Activated CD4-positive, alpha-beta T cell treated with anti-CD3 and anti-CD28 coated beads for 48 hours (primary cell): ENCODE data around the gene HCRTR1.

Experiments
- DNase-seq: peaks from one replicate; pipeline ENCODE4 v3.0.0-alpha.2; 2020

HCRTR1 gene

DNA sequence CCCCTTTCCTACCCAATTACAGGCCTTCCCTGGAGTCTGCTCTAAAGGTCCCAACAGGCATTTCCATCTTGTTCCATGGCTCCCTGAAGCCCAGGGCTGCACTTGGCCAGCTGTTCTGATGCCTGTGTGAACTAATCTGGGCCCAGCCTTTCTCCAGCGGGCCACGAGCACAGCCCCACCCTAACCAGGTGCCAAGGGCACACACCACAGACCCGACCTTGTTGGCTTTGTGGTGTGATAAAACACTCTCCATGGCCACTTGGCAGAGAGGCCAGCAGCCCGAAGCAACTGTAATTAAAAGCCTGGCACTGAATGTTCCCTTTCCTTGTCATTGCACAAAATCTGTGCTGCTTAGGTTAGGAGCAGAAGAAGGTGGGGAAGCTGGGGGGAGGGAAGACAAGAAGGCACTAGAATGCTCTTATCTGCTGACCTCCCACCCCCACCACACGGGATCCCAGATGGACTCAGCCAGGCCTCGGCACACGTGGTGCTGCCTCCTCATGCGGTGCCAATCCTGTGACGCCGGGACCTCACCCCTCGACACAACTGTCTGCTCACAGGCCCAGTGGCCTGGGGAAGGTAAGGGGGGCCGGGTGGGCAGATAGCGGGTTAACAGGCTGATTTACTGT is 9.9 kb downstream of the HCRTR1 start:
- no peak for DNase-seq

DNA sequence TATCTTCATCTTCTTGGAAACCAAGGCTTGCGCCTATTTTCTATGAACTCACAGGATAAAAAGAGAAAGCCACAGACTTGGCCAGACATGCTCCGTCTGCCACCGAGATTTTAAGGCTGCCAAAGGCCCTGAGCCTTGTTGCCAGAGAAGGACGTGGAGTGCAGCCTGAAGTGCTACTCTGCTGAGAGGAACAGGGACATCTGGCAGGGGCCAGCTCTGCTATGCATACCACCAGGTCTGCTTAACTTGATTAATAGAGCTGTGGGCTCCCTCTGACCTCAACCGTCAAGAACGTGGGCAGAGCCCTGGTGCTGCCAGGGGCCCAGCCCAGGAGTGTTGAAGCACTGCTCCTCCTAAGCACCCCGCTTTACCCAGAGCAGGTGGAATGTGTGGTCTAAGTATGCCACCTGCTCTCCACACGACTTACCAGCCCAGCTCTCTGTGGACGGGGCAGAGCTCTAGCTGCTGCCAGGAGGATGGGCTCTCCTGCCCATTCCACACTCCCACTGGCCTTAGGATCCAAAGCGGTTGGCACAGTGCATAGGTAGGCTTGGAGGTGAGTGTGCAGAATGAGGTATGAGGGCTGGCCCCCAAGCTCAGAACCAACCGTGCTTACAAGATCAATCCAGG is 10.6 kb downstream of the HCRTR1 start:
- DNase-seq = no peak

DNA sequence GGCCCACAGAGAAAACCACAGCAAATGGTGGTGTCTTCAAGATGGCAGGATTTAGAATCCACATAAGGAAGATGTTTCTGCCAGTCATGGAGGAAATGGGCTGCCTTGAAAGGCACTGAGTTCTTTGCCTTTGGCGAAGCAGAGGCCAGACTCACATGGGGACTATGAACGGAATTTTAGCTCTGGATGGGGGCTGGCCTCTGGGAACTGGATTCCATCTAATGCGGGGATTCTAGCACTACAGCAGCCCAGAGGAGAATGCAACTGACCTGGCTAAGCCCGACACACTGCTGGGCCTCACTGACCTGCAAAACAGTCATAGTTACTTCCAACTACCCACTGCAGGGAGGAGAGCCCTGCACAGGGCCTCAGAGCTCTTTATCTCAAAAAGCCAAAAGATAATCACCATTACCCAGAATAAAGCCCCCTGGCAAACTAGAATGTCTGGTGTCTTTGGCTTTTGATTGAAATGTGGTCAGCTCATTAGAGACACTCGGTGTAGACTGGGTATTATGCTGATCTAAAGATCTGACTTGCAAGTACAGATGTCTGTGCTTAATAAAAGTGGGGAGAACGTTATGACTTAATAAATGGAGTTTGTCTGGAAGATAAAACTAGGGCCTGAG is 11.6 kb downstream of the HCRTR1 start:
- no peak for DNase-seq

DNA sequence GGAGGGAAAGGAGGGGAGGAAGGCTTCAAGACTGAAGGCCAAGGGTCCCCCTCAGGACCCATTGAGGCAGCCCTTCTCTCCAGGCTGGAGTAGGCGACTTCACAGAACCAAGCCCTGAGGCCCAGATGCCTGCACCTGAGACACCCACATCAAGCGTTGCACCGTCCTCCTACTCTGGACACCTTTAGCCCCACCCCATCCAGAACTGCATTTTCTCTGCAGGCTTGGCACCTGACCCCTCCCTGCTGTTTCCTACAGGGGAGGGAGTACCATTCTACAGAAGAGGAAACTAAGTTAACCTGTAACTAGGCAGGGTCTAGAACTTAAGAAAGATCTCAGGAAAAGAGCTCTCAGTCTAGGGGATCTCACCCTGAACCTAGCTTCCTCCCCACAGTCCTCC is 15.2 kb downstream of the HCRTR1 start:
- no peak for DNase-seq

DNA sequence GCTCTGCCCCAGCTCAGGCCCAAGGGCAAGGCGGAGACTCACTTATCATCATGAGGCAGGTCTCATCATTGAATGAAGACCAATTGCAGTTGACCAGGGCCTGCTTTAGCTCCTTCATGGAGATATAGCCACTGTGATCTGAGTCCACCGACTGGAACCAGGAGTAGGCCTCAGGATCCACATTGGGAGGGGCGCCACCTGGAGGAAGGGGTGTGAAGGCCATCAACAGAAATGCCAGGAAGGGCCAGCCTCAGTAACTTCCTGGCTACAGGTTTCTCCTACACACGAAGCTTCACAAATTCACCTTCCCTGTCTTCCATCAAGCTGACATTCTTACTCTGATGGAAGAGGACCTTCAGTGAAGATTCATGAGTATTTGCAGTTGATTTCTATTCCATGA is 15.6 kb downstream of the HCRTR1 start:
- DNase-seq = peak; percentile 61

DNA sequence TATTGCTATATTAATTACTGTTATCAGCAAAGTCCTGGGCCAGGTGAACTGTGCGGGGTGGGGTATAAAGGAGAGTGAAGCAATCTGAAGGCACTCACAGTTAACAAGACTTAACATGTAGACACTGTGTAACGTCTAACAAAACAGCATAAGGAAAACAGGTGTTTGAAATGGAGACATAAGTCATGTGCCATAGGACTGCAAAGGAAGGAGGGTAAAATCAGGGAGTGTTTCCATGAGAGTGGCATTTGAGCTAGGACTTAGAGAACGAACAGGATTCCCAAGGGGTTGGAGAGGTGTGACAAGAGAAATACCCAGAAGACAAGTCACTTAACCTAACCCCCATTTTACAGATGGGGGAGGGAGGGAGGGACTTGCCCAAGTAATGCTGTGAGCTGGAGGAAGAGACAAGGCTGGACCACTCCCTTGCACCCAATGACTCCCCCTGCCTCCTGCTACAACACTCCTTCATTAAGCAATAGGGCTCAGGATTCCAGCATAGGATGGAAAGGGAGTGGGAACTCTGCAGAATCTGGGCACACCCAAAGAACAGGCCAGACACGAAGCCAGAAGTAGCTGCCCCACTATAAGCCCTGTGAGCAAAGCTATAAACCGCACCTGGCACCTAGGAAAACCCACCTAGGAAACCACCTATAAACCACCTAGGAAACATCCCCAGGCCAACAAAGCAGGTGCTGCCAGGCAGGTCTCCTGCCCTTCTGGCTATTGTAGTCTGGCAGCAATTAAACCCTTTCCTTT is 20.6 kb downstream of the HCRTR1 start:
- DNase-seq = no peak

DNA sequence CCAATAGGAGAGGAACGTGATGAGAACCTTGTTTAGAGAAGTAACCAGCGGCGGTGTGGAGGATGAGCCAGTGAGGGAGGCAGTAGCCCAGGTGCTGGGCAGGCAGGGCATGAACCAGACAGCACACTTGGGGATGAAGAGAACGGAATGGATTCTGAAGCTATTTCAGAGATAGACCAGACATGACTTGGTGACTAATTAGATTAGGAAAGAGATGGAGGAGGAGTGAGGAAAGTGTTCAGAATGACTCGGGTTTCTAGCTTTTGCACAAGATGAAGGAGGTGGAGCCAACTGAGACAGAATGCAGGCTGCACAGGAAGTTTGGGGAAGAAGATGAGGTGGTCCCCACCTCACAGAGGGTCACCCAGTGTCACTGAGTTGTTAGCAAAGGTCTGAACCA is 22.1 kb downstream of the HCRTR1 start:
- DNase-seq = no peak

DNA sequence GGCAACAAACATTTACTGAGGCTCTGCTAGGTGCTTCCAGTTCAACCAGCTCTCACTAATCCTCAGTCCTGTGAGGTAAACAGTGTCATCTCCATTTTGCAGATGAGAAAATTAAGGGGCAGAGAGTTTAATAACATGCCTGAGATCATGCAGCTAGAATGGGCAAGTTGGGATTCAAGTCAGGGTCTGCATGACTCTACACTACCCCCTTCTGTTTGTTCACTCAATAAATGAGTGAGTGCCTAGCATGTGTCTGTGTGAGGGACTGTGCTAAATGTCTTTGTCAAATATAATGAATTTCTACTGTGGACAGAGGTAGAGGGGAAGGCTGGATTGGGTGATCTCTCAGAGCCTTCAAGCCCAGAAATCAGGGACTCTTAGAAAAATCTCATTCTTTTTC is 22.7 kb downstream of the HCRTR1 start:
- DNase-seq = no peak

DNA sequence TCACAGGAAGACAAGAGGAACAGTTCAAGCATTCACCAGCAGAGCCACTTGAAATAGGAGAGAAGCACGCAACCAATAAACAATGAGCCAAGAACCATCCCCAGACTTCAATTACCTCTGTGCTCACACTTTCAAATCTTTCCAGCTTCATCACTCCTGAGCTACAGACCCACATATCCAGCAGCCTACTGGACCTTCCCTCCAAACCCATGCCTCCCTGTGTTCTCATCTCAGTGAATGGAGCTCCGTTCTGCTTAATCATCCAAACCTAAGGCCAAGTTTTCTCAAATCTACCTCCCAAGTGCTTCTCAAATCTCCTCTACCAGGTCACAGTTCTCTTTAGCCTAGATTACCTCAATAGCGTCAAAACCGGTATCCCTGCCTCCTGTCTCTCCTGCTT is 23.5 kb downstream of the HCRTR1 start:
- DNase-seq = no peak

DNA sequence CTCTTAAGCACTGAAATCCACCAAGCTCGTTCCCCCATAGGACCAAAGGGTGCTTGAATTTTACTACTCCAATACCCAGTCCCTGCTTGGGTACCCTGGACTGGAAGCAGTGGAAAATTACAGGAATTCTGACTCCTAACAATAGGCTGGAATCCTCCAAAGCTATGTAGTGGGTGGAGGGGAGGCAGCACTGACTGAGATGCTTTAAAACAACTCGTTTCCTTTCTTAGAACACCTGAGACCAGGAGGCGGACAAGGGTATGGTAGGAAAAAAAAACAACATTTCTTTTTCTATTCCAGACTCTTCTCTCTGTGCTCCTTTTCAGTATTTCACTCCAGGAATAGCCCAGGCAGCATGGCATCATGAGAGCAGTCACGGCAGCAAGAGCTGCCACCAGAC is 24.9 kb downstream of the HCRTR1 start:
- no peak for DNase-seq

DNA sequence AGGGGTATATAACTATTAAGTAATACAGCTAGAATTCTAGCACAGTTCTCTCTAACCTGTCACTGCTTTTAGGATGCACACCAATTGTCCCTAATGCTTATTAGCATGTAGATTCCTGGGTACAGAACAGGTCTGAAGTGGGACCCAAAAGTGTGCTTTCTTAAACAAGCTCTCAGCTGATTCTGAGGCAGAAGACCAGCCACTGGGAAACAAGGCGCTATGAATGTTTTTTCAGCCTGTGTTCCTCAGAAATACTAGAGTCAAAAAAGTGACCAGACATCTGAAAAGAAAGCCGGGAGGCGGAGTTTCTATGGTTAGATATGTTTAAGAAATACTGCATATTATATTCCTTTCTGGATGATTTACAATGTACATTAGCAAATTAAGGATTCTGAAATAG is 25.4 kb downstream of the HCRTR1 start:
- no peak for DNase-seq

DNA sequence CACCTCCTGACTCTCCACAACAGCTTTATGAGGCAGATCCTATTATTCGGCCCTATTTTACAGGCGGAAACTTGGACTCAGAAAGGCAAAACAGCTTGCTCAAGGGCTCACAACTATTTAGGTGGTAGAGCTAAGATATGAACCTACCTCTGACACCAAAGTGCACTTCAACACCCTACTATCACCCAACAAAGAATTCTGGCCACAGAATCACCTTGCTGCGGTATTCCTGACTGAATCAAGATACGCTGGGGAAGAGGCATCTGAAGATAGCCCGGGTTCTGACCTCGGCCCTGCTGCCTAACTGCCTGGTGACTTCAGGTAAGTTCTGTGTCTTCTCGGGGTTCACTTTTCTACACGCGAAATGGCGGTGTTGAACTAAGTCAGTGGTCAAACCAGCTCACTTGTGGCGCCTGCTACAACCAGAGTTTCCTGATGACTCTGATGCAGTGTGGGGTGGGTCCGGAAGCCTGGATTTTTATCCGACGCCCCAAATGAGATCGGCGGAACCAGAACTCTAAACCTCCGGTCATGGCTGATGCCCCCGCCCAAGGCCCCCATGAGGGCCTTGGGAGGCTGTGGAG is 26.6 kb downstream of the HCRTR1 start:
- DNase-seq = no peak

DNA sequence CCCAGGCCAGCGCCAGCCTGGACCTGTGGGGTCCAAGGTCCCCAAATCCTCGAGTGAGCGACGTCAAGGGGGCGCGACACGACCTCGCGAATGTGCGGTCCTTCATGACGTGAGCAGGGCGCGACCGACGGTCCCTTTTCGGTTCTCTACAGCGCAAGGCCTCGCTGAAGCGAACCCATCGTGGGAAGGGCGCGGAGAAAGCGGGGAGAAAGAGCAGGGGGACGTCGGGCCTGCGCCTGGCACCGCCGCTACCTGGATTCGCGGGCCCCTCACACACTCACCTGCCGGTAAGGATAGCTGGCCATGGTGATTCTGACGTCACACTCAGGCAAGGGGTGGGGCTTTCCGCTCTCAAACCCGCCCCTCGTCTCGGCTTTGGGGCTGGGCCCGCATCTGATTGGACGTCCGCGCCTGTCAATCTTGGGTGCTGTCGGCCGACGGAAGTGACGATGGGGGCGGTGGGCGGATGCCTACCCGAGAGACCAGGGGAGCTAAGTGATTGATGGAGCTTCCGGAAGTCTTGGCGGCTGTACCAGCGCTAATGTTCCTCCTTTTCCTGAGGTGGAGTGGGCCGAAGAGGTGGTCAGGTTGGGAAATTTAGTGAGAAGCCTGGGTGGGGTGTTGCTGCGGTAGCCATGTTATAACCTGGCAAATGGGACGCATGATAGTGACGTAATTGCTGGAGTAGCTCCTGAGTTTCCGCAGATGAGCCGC is 27.2 kb downstream of the HCRTR1 start, which contains the start of gene PEF1:
PEF1 (minus strand) TSS at position 317 of the 714 bp plus-strand sequence; CDS start at position 305, 12 bp downstream.
- DNase-seq = peak; percentile 100

DNA sequence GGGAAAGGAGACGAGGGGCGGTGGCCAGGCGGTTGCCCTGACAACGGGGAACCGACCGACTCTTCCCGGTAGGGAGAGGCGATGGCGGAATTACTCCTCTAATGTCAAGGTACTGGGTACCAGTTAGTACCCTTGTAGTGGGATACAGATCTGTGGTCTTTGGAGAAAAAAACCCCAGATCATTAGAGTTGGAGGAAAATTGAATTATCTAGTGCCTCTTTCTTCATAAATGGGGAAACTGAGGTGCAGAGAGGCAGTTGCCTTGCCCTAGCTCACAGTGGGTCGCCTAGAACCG is 27.7 kb downstream of the HCRTR1 start:
- DNase-seq = no peak

DNA sequence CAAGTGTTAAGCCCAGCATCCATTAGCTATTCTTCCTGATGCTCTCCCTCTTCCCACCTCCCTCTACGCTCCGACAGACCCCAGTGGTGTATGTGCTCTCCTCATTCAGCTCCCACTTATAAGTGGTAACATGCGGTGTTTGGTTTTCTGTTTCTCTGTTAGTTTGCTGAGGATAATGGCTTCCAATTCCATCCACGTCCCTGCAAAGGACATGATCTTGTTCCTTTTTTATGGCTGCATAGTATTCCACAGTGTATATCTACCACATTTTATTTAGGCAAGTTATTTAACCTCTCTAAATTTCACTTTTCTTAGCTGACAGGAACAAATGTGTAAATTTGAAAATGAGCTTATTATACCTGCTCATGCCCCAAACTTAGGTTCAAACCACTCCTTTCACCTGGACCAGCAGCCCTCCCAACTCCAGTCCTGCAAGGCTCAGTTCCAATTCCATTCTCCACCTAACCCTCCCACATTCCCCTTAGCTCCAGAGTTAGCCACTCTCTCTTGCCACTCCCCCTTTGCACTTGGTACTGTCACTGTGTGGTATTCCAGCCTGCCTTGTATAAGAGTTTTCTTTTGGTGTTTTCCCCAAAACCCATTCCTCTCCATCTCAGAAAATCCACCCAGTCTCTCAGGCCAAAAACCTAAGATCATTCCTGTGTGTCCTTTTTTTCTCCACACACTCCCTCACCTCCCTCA is 28.9 kb downstream of the HCRTR1 start:
- no peak for DNase-seq

DNA sequence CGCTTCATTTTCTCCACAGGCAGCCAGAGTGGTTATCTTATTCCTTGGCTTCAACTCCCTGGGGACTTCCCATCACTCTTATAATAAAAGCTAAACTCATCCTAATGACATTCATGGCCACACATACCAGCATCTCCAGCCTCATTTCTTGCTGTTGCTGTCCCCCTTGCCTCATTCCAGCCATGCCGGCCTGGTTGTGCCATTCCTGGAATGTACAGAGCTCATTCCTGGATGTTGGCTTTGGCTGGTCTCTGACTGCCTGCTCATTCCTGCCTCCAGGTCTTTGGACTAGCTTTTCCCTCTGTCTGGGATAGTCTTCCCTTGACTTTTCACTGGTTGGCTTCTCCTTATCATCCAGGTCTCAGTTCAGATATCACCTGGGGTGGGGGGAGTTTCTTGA is 29.6 kb downstream of the HCRTR1 start:
- DNase-seq = no peak

DNA sequence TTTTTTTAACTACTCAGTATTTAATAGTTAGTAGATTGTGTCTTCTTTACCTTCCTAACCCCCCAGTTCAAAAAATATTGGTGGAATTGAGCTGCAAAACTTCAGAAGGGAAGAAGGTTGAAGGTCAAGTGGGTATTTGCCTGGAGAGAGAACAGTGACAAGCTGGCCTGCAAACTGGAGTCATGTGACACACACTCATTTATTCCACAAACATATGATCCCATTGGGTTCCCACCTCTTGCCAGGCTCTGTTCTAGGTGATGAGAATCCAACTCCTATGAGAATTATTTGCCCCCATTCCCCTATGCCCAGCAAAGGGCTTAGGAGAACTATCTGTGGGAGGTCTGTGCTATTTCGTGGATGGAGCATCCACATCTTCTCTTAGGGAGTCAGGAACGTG is 30.7 kb downstream of the HCRTR1 start:
- DNase-seq = no peak

DNA sequence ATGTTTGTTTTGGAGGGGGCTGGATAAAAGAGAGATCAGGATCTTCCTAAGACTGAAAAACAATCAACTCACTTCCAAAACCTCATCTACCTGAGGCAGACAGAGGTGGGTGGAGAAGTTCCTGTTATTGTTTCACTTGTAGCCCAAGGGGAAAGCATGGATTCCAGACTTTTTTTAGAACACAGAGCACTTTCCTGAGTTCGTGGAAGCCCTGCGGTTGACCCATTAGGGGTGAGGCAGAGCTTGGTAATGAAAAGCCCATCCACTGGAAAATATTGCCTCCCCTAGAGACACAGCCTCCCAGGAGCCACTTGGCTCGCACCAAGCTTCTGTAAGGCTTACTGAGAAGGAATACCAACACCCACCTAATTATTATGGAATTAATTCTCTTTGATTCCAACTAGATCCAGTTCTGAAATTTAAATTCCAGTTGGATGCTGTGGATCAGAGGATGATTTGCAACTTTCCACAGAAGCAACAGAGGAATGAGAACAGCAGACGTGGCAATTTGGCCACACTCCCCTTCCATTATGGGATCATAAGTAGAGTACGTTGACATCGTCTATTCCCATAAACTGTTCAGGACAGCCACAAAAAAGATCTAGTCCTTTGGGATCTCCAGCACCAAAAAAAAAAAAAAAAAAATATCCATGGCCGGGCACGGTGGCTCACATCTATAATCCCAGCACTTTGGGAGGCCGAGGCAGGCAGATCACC is 31.3 kb downstream of the HCRTR1 start:
- DNase-seq = no peak

DNA sequence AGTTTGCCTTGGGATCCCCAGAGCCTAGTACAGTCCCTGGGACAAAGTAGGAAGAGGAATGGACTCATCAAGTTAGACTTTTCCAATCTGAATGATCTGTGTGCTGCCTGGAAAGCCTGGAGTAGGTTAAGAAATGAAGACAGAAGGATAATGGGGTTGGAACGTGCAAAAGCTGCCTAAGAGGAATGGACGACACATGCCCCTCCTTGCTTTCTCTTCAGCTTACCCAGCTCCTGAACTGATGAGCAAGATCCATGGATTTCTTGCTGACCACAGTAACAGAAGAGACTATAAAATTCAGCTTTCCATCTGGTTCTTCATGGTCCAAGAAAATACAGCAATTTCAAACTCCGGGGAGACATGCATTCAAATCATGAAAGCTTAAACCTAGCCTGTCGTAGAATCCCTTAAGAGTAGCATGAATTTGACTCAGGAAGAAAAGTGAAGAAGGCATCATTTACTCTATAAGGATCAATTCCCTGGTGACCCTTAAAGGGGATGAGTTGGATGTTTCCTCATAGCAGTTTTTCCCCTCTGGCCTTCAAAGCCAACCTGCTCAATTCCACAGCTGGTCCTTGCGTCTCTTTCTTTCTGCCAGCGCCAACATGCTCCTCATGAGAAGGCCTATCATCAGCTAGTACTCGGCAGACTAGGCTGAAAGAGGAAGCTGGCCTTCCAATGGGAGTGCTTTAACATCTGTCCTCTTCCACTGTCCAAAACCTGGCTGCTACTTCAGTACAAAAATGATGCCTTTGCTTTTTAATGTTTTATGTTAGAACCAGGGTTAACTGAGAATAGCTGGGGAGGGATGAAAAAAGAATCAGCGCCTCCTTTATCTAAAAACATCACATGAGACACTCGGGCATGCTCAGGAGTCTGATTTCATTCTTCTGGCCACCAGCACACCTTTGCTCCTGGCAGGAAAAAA is 32.9 kb downstream of the HCRTR1 start:
- DNase-seq = no peak

DNA sequence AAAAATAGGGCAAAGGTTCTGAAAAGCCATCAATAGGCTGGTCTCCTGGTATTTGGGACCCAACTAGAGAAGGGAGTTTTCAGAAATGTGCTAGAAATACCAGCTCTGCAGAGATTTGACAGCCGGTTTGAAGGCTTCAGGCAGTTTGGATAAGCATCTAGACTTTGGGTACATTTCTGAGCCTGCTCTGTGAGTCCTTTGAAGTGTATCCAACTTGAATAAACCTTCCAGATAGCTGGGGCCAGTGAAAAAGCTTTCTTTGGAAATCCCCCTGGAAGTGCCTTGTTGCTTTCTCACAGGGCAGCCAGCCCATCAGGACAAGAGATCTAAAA is 33.6 kb downstream of the HCRTR1 start:
- DNase-seq = no peak

DNA sequence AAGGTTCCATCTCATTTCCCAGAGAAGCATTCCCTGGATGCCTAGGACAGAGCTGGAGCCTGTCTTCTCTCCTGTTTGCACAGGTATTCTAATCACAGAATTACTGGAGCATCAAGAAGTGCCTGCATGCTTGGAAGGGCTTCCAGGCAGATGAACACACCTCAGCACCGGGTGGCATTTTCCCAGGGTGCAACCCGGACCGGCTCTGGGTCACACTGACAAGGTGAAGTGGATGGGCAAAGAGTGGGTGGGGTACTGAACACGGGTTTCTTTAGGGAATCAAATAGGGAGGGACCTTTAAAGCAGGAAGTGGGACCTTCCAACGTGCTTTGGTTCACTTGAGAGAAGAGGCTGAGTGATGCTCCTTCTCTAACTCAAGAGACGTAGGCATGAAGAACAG is 34.3 kb downstream of the HCRTR1 start:
- no peak for DNase-seq
